Panc1 (cell line): Measurements from ENCODE around the gene ZNF701. TPM values are rescaled to one million over a fixed set of nuclear protein-coding genes. Genes with fewer than 3 reads are reported as not detected.
A peak's percentile ranks its signal among the peaks of the same experiment; 100 is the strongest.

Source experiments
- ATAC-seq: fragments of 200-7000 bp; cut with Tn5 transposase; 2 replicates; pipeline ENCODE4 v1.9.1; 2020; ENCODE audit warnings: mild to moderate bottlenecking, moderate library complexity
- Bru-seq: library from RNA; stranded (reverse); fragments of 400-500 nt; gene quantifications from one replicate; lab custom pipeline; 2021; lab: Mats Ljungman, UMichigan
- BruChase-seq, 2 experiments: library from RNA; stranded (reverse); fragments of 400-500 nt; gene quantifications; one replicate each; lab custom pipeline; 2021; lab: Mats Ljungman, UMichigan
- BruUV-seq: library from RNA; stranded (reverse); fragments of 400-500 nt; replicated peaks from 2 replicates; lab custom pipeline; 2021; lab: Mats Ljungman, UMichigan
- CTCF ChIA-PET: fragments of 300-600 bp; sonication (Branson Sonifier 250); formaldehyde crosslinking; loops from one replicate; lab custom pipeline; 2022; ENCODE audit warnings: antibody characterized with exemption; lab: Charles Lee
- POLR2A ChIA-PET: fragments of 300-600 bp; sonication (Branson Sonifier 250); formaldehyde crosslinking; loops from one replicate; lab custom pipeline; 2022; ENCODE audit warnings: antibody characterized with exemption; lab: Charles Lee
- DNase-seq: peaks from one replicate; pipeline ENCODE4 v3.0.0-alpha.2; 2010; ENCODE audit warnings: low read depth, low spot score
- H3K27ac ChIP-seq: 2 replicates; pipeline ENCODE4 v1.5.1; 2011; ENCODE audit warnings: mild to moderate bottlenecking, low read length, inconsistent platforms
- H3K27me3 ChIP-seq: fragments of 200-500 bp; sonication (Bioruptor generic); 2 replicates; pipeline ENCODE4 v1.6.0; 2014; ENCODE audit warnings: low read length, inconsistent platforms; ENCODE audit not compliant: control insufficient read depth, insufficient read depth
- H3K36me3 ChIP-seq: fragments of 200-500 bp; sonication (Bioruptor generic); 2 replicates; pipeline ENCODE4 v1.5.1; 2014; ENCODE audit warnings: inconsistent platforms, mild to moderate bottlenecking, low read length, moderate library complexity; ENCODE audit not compliant: control insufficient read depth, insufficient read depth
- H3K4me1 ChIP-seq: 2 replicates; pipeline ENCODE4 v1.5.1; 2011; ENCODE audit warnings: inconsistent platforms, mild to moderate bottlenecking, low read length, moderate library complexity; ENCODE audit not compliant: control insufficient read depth, insufficient read depth
- H3K4me3 ChIP-seq, 2 experiments: 2 replicates each; pipeline ENCODE4 v1.5.1; 2011 to 2012; ENCODE audit warnings: low read depth in 2 of 2, low read length in 2 of 2, mild to moderate bottlenecking in 2 of 2, inconsistent platforms in 1 of 2, moderate library complexity in 1 of 2
- H3K9me3 ChIP-seq: fragments of 200-500 bp; sonication (Bioruptor generic); 2 replicates; pipeline ENCODE4 v1.5.1; 2014; ENCODE audit warnings: low read depth, mild to moderate bottlenecking, inconsistent platforms, low read length, moderate library complexity; ENCODE audit not compliant: control insufficient read depth, insufficient read depth
- POLR2AphosphoS5 ChIP-seq: IDR thresholded peaks from 2 replicates; pipeline ENCODE4 v1.6.1; 2012; ENCODE audit warnings: mild to moderate bottlenecking, low read depth, low read length, moderate library complexity
- SIN3A ChIP-seq: IDR thresholded peaks from 2 replicates; pipeline ENCODE4 v1.6.1; 2012; ENCODE audit warnings: low read depth, mild to moderate bottlenecking, low read length, moderate library complexity, borderline replicate concordance; ENCODE audit not compliant: insufficient read depth
- TCF7L2 ChIP-seq: IDR thresholded peaks from 2 replicates; pipeline ENCODE4 v1.6.1; 2011; ENCODE audit warnings: mild to moderate bottlenecking, low read depth, low read length, inconsistent platforms
- in situ Hi-C: cut with HindIII; loops from 2 replicates; pipeline ENCODE4 v1.10.0; 2016; ENCODE audit warnings: low sequenced_read_pairs, low pct_unique_long_range_greater_than_20kb
- intact Hi-C: fragments of 100-400 bp; cut with micrococcal nuclease; formaldehyde crosslinking; loops from one replicate; pipeline ENCODE4 v1.10.0; 2022; ENCODE audit not compliant: unreplicated experiment
- long read RNA-seq: library from polyadenylated mRNA; unstranded; transcript quantifications from one replicate; pipeline ENCODE4 v2.0.0, GENCODE V29; 2021; ENCODE audit not compliant: unreplicated experiment
- polyA plus RNA-seq: library from polyadenylated mRNA; unstranded; fragments of >200 nt; gene quantifications from one replicate; pipeline ENCODE4 v1.2.1, GENCODE V29; 2012; ENCODE audit warnings: missing spikeins; ENCODE audit not compliant: insufficient read length
- total RNA-seq: library from RNA; stranded (reverse); gene quantifications from one replicate; pipeline ENCODE4 v1.2.1, GENCODE V29; 2021; ENCODE audit not compliant: unreplicated experiment
- TF ChIP-seq, protein P1 (sequence below), 2 experiments: IDR thresholded peaks; 2 replicates each; pipeline ENCODE4 v1.6.1; 2011 to 2012; ENCODE audit warnings: low read depth in 2 of 2, control low read depth in 1 of 2, low read length in 1 of 2, mild to moderate bottlenecking in 1 of 2, moderate library complexity in 1 of 2; ENCODE audit not compliant: insufficient read depth in 1 of 2
- TF ChIP-seq, protein P2 (sequence below): fragments of 450-650 bp; IDR thresholded peaks from 2 replicates; pipeline ENCODE4 v1.5.1; 2017; ENCODE audit warnings: mild to moderate bottlenecking

Gene ZNF701
- total RNA-seq, result 16.4 TPM
- 5.5 TPM for polyA plus RNA-seq
- percentile 73 among the genes with signal in this experiment for Bru-seq, nascent RNA
- percentile 88 among the genes with signal in this experiment for BruChase-seq, experiment 1, labeled RNA remaining after a 2-hour chase
- BruChase-seq, experiment 2, labeled RNA remaining after a 6-hour chase, result percentile 86 among the genes with signal in this experiment
- long read RNA-seq, transcript ZNF701-202 (4 exons, 2,634 nt), result major isoform, 19 of 31 reads
- long read RNA-seq, partial matches to known transcripts, result 1 of 31 reads
- long read RNA-seq, other reads (novel, unspliced or antisense), result 11 of 31 reads

DNA sequence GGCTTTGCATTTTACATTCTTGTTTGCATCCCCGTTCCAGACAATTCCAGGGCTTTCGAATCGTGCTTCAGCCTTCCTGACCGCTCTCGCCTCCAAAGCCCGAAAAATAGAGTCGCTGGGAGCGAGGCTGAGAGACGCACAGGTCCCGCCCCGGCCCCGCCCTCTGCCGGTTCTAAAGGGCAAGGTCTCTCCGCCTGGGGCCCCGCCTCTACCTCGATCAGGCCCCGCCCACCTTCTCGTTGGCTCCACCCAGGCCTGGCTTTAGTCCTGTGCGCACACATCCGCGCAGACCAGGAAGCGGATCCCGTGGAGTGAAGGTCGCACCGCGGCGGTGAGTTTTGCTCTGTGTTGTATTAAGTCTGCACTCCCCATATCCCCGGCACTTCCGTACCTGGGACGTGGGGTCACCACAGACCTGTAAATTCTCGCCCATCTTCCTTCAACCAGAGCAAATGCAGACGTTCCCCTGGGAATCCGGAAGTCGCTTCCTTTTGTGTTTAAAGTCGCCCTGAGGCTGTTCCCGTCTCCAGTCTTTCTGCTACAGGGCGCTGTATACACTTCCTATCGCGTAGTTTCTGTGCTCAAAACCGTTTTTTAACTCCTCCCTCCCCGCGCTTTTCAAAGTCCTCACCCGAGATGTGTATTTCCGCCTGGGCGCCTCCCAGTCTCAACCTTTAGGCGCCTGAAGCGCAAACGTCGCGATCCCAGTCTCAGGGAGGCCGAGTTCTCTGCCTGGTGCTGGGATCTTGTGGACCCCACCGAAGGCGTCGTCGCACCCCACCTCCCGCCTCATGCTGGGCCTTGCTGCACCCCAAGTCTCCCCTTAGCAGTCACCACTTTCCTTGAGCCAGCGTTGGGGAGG, at the start of gene ZNF701:
Gene ZNF701, plus strand, starts transcription at position 288 of the 862 bp plus-strand sequence. CDS start 3,861 bp downstream, outside the sequence.
- BruUV-seq, result TSS peak; percentile 77
- Histone ChIP-seq H3K27ac (peak within 1 kb of the TSS; percentile 90), H3K4me3 (peak within 1 kb of the TSS; percentile 80 to 96), H3K36me3 (no peaks in the 10 kb centered on the region), H3K4me1 (no peaks in the 10 kb centered on the region), H3K27me3 (no peaks in the 10 kb centered on the region), H3K9me3 (no peaks in the 10 kb centered on the region)
- CTCF ChIA-PET, result no interaction called here
- in situ Hi-C loops (no loop called here), intact Hi-C loops (no loop called here)
- TF ChIP-seq, protein P1, sequence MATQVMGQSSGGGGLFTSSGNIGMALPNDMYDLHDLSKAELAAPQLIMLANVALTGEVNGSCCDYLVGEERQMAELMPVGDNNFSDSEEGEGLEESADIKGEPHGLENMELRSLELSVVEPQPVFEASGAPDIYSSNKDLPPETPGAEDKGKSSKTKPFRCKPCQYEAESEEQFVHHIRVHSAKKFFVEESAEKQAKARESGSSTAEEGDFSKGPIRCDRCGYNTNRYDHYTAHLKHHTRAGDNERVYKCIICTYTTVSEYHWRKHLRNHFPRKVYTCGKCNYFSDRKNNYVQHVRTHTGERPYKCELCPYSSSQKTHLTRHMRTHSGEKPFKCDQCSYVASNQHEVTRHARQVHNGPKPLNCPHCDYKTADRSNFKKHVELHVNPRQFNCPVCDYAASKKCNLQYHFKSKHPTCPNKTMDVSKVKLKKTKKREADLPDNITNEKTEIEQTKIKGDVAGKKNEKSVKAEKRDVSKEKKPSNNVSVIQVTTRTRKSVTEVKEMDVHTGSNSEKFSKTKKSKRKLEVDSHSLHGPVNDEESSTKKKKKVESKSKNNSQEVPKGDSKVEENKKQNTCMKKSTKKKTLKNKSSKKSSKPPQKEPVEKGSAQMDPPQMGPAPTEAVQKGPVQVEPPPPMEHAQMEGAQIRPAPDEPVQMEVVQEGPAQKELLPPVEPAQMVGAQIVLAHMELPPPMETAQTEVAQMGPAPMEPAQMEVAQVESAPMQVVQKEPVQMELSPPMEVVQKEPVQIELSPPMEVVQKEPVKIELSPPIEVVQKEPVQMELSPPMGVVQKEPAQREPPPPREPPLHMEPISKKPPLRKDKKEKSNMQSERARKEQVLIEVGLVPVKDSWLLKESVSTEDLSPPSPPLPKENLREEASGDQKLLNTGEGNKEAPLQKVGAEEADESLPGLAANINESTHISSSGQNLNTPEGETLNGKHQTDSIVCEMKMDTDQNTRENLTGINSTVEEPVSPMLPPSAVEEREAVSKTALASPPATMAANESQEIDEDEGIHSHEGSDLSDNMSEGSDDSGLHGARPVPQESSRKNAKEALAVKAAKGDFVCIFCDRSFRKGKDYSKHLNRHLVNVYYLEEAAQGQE (IDR thresholded peaks at IDR 0.05; ENCODE audit: insufficient read depth in 1 of 2, low read depth in 2 of 2, low read length in 1 of 2), result no peak
- TF ChIP-seq SIN3A (peak; percentile 78; the same call in 1 of the 2 replicates), POLR2AphosphoS5 (peak; percentile 90), TCF7L2 (no peak)
- TF ChIP-seq, protein P2, sequence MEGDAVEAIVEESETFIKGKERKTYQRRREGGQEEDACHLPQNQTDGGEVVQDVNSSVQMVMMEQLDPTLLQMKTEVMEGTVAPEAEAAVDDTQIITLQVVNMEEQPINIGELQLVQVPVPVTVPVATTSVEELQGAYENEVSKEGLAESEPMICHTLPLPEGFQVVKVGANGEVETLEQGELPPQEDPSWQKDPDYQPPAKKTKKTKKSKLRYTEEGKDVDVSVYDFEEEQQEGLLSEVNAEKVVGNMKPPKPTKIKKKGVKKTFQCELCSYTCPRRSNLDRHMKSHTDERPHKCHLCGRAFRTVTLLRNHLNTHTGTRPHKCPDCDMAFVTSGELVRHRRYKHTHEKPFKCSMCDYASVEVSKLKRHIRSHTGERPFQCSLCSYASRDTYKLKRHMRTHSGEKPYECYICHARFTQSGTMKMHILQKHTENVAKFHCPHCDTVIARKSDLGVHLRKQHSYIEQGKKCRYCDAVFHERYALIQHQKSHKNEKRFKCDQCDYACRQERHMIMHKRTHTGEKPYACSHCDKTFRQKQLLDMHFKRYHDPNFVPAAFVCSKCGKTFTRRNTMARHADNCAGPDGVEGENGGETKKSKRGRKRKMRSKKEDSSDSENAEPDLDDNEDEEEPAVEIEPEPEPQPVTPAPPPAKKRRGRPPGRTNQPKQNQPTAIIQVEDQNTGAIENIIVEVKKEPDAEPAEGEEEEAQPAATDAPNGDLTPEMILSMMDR, result no peak
- ATAC-seq, result peak; percentile 99
- peak; percentile 45 for DNase-seq
- POLR2A ChIA-PET, result interaction anchor here (0.6 kb wide), 1 partner anchor 111 kb away, joined by 18 read pairs; no protein-coding TSS in a partner anchor

DNA sequence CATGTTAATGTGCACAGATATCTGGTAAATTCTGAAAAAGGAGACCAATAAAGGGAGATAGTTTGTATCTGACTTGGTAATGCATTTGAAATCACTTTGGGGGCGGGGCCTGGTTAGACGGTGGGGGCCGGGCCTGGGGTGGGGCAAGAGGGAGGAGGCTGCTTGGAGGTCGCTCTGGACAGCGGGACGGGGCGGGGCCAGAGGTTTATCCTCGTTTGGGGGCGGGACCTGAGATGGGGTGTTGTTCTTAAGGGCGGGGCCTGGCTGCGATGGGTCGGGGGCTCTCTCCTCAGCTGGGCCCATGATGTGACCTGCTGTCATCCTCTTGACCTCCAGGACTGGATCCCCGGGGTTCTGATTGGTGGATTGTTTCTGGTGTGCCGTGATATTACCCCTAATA, 47.5 kb upstream of the ZNF701 start:
- H3K9me3 ChIP-seq, result 0 out of 2 replicates have a peak, but pooled peaks cover 3% of the 10 kb centered on the region
- ATAC-seq (no peak), DNase-seq (no peak)
- ChIA-PET POLR2A (no interaction called here), CTCF (no interaction called here)
- no peak overlapping the region for H3K4me3 ChIP-seq
- no peaks in the 10 kb centered on the region for H3K27me3 ChIP-seq
- H3K27ac ChIP-seq, result no peak overlapping the region
- no peaks in the 10 kb centered on the region for H3K36me3 ChIP-seq
- TF ChIP-seq SIN3A, result no peak
- TF ChIP-seq, protein P2, result no peak
- TF ChIP-seq POLR2AphosphoS5, result no peak
- TF ChIP-seq, protein P1 (IDR thresholded peaks at IDR 0.05; ENCODE audit: insufficient read depth in 1 of 2, low read depth in 2 of 2, low read length in 1 of 2), result no peak
- TF ChIP-seq TCF7L2, result no peak
- intact Hi-C loops, result no loop called here
- in situ Hi-C loops, result no loop called here
- BruUV-seq, result no TSS peak
- no peaks in the 10 kb centered on the region for H3K4me1 ChIP-seq
